HEK293 (cell line): Measurements from ENCODE around the gene RANGRF.

Source experiments
- CTCF ChIA-PET: fragments of 350-600 bp; formaldehyde crosslinking; extraction: SDS; loops from one replicate; lab custom pipeline; 2021; ENCODE audit warnings: antibody characterized with exemption; lab: Yijun Ruan, JAX
- POLR2A ChIA-PET: fragments of 300-600 bp; formaldehyde crosslinking; extraction: SDS; loops from one replicate; lab custom pipeline; 2020; ENCODE audit warnings: antibody characterized with exemption, inconsistent platforms; lab: Yijun Ruan, JAX
- H3K27ac ChIP-seq: fragments of 200-500 bp; sonication (Bioruptor generic); 2 replicates; pipeline ENCODE4 v1.5.1; 2014; ENCODE audit warnings: low read depth, low read length, control low read depth, inconsistent platforms; ENCODE audit errors: extremely low read depth
- H3K36me3 ChIP-seq, 2 experiments: fragments of 200-500 bp in 1 of 2; sonication (Bioruptor generic) in 1 of 2; 1 replicate in 1 of 2; 2 replicates in 1 of 2; pipeline ENCODE4 v1.5.1; 2014 to 2017; ENCODE audit warnings: inconsistent platforms in 2 of 2, low read length in 2 of 2; ENCODE audit not compliant: control insufficient read depth in 2 of 2, insufficient read depth in 1 of 2
- H3K4me1 ChIP-seq: fragments of 200-500 bp; sonication (Bioruptor generic); 2 replicates; pipeline ENCODE4 v1.5.1; 2014; ENCODE audit warnings: mild to moderate bottlenecking, low read length, inconsistent platforms; ENCODE audit not compliant: control insufficient read depth, insufficient read depth
- H3K4me3 ChIP-seq: 2 replicates; pipeline ENCODE4 v1.5.1; 2011; ENCODE audit warnings: low read depth, mild to moderate bottlenecking, control low read depth, low read length, moderate library complexity
- H3K9me3 ChIP-seq: fragments of 200-500 bp; sonication (Bioruptor generic); 2 replicates; pipeline ENCODE4 v1.5.1; 2014; ENCODE audit warnings: low read depth, low read length, inconsistent platforms; ENCODE audit not compliant: control insufficient read depth, insufficient read depth
- GFI1B ChIP-seq: fragments of 450-650 bp; formaldehyde crosslinking; IDR thresholded peaks from 2 replicates; pipeline ENCODE4 v1.5.1; 2016; ENCODE audit warnings: missing biosample characterization, missing genetic modification characterization
- KLF9 ChIP-seq: fragments of 450-650 bp; formaldehyde crosslinking; IDR thresholded peaks from 2 replicates; pipeline ENCODE4 v1.5.1; 2016; ENCODE audit warnings: missing biosample characterization, missing genetic modification characterization, low read depth
- REPIN1 ChIP-seq: fragments of 450-650 bp; formaldehyde crosslinking; IDR thresholded peaks from 2 replicates; pipeline ENCODE4 v1.5.1; 2017; ENCODE audit warnings: missing biosample characterization, missing genetic modification characterization, low read depth
- SCRT2 ChIP-seq: fragments of 450-650 bp; formaldehyde crosslinking; IDR thresholded peaks from 2 replicates; pipeline ENCODE4 v1.5.1; 2016; ENCODE audit warnings: missing biosample characterization, missing genetic modification characterization
- ZBTB1 ChIP-seq: fragments of 450-650 bp; formaldehyde crosslinking; IDR thresholded peaks from 2 replicates; pipeline ENCODE4 v1.5.1; 2016; ENCODE audit warnings: missing biosample characterization, missing genetic modification characterization
- ZBTB8A ChIP-seq: fragments of 450-650 bp; formaldehyde crosslinking; IDR thresholded peaks from 2 replicates; pipeline ENCODE4 v1.5.1; 2016; ENCODE audit warnings: missing biosample characterization, missing genetic modification characterization
- ZIC2 ChIP-seq: fragments of 450-650 bp; formaldehyde crosslinking; IDR thresholded peaks from 2 replicates; pipeline ENCODE4 v1.5.1; 2016; ENCODE audit warnings: missing biosample characterization, missing genetic modification characterization
- ZNF10 ChIP-seq: fragments of 450-650 bp; formaldehyde crosslinking; IDR thresholded peaks from 2 replicates; pipeline ENCODE4 v1.5.1; 2017; ENCODE audit warnings: missing biosample characterization, missing genetic modification characterization
- ZNF404 ChIP-seq: fragments of 450-650 bp; formaldehyde crosslinking; IDR thresholded peaks from 2 replicates; pipeline ENCODE4 v1.5.1; 2017; ENCODE audit warnings: missing biosample characterization, missing genetic modification characterization
- ZNF426 ChIP-seq: fragments of 450-650 bp; formaldehyde crosslinking; IDR thresholded peaks from 2 replicates; pipeline ENCODE4 v1.5.1; 2017; ENCODE audit warnings: missing biosample characterization, missing genetic modification characterization, mild to moderate bottlenecking, inconsistent platforms, moderate library complexity
- ZNF501 ChIP-seq: fragments of 450-650 bp; formaldehyde crosslinking; IDR thresholded peaks from 2 replicates; pipeline ENCODE4 v1.5.1; 2016; ENCODE audit warnings: missing biosample characterization, missing genetic modification characterization
- ZNF549 ChIP-seq: fragments of 450-650 bp; IDR thresholded peaks from 2 replicates; pipeline ENCODE4 v1.5.1; 2018; ENCODE audit warnings: missing biosample characterization, missing genetic modification characterization, mild to moderate bottlenecking, inconsistent platforms, moderate library complexity
- ZNF654 ChIP-seq: fragments of 450-650 bp; formaldehyde crosslinking; IDR thresholded peaks from 2 replicates; pipeline ENCODE4 v1.5.1; 2016; ENCODE audit warnings: low read depth, missing biosample characterization, missing genetic modification characterization
- ZNF785 ChIP-seq: fragments of 450-650 bp; formaldehyde crosslinking; IDR thresholded peaks from 2 replicates; pipeline ENCODE4 v1.5.1; 2016; ENCODE audit warnings: missing biosample characterization, missing genetic modification characterization
- ZNF791 ChIP-seq: fragments of 450-650 bp; formaldehyde crosslinking; IDR thresholded peaks from 2 replicates; pipeline ENCODE4 v1.5.1; 2016; ENCODE audit warnings: missing biosample characterization, missing genetic modification characterization
- ZNF792 ChIP-seq: fragments of 450-650 bp; formaldehyde crosslinking; IDR thresholded peaks from 2 replicates; pipeline ENCODE4 v1.5.1; 2016; ENCODE audit warnings: missing biosample characterization, missing genetic modification characterization
- ZSCAN16 ChIP-seq: fragments of 450-650 bp; formaldehyde crosslinking; IDR thresholded peaks from 2 replicates; pipeline ENCODE4 v1.5.1; 2016; ENCODE audit warnings: missing biosample characterization, missing genetic modification characterization
- ZSCAN30 ChIP-seq: fragments of 450-650 bp; IDR thresholded peaks from 2 replicates; pipeline ENCODE4 v1.5.1; 2018; ENCODE audit warnings: missing biosample characterization, mild to moderate bottlenecking, missing genetic modification characterization, moderate library complexity
- TF ChIP-seq, protein P1 (sequence below): fragments of 450-650 bp; formaldehyde crosslinking; IDR thresholded peaks from 2 replicates; pipeline ENCODE4 v1.5.1; 2016; ENCODE audit warnings: missing biosample characterization, missing genetic modification characterization
- TF ChIP-seq, protein P2 (sequence below): fragments of 450-650 bp; formaldehyde crosslinking; IDR thresholded peaks from 2 replicates; pipeline ENCODE4 v1.5.1; 2017; ENCODE audit warnings: missing biosample characterization, missing genetic modification characterization
- TF ChIP-seq, protein P3 (sequence below): fragments of 450-650 bp; formaldehyde crosslinking; IDR thresholded peaks from 2 replicates; pipeline ENCODE4 v1.5.1; 2016; ENCODE audit warnings: missing biosample characterization, missing genetic modification characterization

Gene RANGRF

DNA sequence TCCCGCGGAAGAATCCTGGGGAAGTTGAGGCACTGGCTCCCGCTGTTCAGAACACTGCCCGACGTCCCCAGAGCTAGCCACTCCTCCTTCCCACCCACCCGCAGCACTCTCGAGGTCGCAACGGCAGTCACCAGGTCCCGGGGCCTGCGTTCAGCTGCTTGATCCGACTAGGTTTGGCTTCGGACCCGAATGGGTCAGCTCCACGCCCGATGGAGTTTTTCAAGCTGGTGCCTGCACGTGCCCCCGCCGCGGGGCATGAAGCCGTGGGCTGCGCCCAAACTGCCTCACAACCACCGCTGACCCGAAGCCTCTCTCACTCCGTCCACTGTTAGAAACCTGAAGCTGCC lies 38.8 kb downstream of the RANGRF start:
- POLR2A ChIA-PET: interaction anchor here (1.3 to 1.9 kb wide), 3 partner anchors 8 to 32 kb away, joined by 4 to 6 read pairs (median 5); partner anchors contain the start of gene SLC25A35
- H3K36me3 ChIP-seq: no peaks in the 10 kb centered on the region
- H3K4me1 ChIP-seq: no peaks in the 10 kb centered on the region
- no peaks in the 10 kb centered on the region; the same call in 1 of the 2 replicates for H3K9me3 ChIP-seq
- TF ChIP-seq REPIN1 (tag by site-specific recombination) (no peak), ZNF404 (tag by site-specific recombination) (no peak), ZNF785 (tag by site-specific recombination) (no peak), ZNF792 (no peak)
- TF ChIP-seq, all 188 proteins: peak for 0
- Histone ChIP-seq H3K4me3 (no peak overlapping the region), H3K27ac (no peak overlapping the region)
- CTCF ChIA-PET: interaction anchor here (0.6 to 1.2 kb wide), 5 partner anchors 14 to 253 kb away, joined by 3 to 5 read pairs (median 3); no protein-coding TSS in a partner anchor

DNA sequence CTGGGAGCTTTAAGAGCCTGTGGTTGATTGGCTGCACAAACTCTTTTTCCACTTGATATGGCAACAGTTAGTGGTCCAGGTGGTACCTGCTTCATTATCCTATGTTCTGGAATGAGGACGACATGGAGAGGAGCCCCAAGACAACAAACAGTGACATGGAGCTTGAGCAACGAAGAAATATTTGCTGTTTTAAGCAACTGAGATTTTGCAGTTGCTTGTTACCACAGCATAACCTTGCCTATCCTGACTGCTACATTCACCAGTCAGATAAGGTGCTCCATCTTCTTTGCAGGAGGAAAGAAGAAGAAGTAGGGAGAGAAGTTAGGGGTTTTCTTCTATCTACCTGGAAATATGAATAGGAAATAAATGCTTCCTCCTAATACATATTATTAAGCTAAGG lies 43.7 kb downstream of the RANGRF start:
- H3K36me3 ChIP-seq: no peaks in the 10 kb centered on the region
- POLR2A ChIA-PET: no interaction called here
- no peak overlapping the region for H3K27ac ChIP-seq
- H3K9me3 ChIP-seq: no peaks in the 10 kb centered on the region; the same call in 1 of the 2 replicates
- H3K4me3 ChIP-seq: no peak overlapping the region
- H3K4me1 ChIP-seq: no peaks in the 10 kb centered on the region
- CTCF ChIA-PET: interaction anchor here (0.7 to 2.4 kb wide), 3 partner anchors 9 to 314 kb away, joined by 3 to 6 read pairs (median 4); no protein-coding TSS in a partner anchor
- TF ChIP-seq GFI1B (tag by site-specific recombination) (no peak), ZNF10 (no peak), ZNF426 (tag by site-specific recombination) (no peak), ZIC2 (no peak), ZNF654 (tag by site-specific recombination) (no peak), ZSCAN16 (tag by site-specific recombination) (no peak), ZBTB1 (tag by site-specific recombination) (no peak), ZSCAN30 (tag by site-specific recombination) (no peak), KLF9 (no peak), ZBTB8A (tag by site-specific recombination) (no peak), ZNF501 (tag by site-specific recombination) (no peak), ZNF791 (tag by site-specific recombination) (no peak), SCRT2 (no peak), ZNF549 (tag by site-specific recombination) (no peak)
- TF ChIP-seq, protein P1, sequence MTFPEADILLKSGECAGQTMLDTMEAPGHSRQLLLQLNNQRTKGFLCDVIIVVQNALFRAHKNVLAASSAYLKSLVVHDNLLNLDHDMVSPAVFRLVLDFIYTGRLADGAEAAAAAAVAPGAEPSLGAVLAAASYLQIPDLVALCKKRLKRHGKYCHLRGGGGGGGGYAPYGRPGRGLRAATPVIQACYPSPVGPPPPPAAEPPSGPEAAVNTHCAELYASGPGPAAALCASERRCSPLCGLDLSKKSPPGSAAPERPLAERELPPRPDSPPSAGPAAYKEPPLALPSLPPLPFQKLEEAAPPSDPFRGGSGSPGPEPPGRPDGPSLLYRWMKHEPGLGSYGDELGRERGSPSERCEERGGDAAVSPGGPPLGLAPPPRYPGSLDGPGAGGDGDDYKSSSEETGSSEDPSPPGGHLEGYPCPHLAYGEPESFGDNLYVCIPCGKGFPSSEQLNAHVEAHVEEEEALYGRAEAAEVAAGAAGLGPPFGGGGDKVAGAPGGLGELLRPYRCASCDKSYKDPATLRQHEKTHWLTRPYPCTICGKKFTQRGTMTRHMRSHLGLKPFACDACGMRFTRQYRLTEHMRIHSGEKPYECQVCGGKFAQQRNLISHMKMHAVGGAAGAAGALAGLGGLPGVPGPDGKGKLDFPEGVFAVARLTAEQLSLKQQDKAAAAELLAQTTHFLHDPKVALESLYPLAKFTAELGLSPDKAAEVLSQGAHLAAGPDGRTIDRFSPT (tag by site-specific recombination): no peak
- TF ChIP-seq, protein P2, sequence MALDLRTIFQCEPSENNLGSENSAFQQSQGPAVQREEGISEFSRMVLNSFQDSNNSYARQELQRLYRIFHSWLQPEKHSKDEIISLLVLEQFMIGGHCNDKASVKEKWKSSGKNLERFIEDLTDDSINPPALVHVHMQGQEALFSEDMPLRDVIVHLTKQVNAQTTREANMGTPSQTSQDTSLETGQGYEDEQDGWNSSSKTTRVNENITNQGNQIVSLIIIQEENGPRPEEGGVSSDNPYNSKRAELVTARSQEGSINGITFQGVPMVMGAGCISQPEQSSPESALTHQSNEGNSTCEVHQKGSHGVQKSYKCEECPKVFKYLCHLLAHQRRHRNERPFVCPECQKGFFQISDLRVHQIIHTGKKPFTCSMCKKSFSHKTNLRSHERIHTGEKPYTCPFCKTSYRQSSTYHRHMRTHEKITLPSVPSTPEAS (tag by site-specific recombination): no peak
- TF ChIP-seq, protein P3, sequence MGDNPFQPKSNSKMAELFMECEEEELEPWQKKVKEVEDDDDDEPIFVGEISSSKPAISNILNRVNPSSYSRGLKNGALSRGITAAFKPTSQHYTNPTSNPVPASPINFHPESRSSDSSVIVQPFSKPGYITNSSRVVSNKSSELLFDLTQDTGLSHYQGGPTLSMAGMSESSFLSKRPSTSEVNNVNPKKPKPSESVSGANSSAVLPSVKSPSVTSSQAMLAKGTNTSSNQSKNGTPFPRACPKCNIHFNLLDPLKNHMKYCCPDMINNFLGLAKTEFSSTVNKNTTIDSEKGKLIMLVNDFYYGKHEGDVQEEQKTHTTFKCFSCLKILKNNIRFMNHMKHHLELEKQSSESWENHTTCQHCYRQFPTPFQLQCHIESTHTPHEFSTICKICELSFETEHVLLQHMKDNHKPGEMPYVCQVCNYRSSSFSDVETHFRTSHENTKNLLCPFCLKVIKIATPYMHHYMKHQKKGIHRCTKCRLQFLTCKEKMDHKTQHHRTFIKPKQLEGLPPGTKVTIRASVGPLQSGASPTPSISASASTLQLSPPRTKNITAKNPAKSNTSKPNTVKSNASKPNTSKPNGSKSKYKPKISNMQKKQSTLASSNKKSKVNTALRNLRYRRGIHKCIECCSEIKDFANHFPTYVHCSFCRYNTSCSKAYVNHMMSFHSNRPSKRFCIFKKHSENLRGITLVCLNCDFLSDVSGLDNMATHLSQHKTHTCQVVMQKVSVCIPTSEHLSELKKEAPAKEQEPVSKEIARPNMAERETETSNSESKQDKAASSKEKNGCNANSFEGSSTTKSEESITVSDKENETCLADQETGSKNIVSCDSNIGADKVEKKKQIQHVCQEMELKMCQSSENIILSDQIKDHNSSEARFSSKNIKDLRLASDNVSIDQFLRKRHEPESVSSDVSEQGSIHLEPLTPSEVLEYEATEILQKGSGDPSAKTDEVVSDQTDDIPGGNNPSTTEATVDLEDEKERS (tag by site-specific recombination): no peak
- TF ChIP-seq, all 188 proteins: peak for 0
